ENCODE data around the gene TGIF1. TPM values are rescaled to one million over a fixed set of nuclear protein-coding genes. Genes with fewer than 3 reads are reported as not detected.

TGIF1 gene
- polyA plus RNA-seq (2013, experiment 1 of 2) = 69.8 TPM
- polyA plus RNA-seq (2013, experiment 2 of 2) = 65.2 TPM

DNA sequence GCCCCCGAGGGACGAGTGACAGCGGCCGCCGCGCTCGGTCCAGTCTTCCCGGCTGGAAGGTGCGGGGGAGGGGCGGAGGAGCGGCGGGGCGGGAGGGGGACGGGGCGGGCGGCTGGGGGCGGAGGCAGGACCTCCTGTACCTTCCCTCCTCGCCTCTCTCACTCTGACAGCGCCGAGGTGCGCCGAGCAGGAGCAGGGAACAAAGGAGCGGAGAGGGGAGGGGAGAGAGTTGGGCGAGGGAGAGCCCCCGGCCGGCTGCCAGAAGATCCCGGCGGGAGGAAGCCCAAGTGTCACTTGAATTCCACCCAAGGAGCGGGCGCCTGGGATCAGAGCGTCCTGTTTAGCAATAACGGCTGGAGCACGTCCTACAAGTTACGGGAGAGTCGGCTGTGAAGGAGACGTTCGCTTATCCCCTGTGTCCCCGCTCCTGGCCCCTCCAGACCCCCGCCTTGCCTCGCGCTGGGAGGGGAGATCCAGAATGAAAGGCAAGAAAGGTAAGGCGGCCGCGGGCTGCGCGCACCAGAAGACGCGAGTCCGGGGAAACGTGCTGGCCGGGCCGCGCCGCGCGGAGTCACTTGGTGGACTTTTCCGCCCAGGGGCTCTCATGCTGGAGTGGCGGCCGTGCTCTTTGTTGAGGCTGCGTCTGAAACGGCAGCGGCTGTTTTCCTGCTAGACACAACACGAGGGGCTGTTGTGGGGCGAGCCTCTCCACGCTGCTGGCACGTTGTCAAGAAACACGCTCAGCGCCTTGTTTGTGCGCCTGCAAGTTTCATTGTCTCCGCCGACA is at the start of gene TGIF1:
TSS of gene TGIF1 (plus strand) at position 161 of the 787 bp plus-strand sequence. CDS start at position 479, 318 bp downstream.
- peak within 1 kb of the TSS; percentile 52 to 95 for H2BK12ac ChIP-seq (ENCODE audit: low read length in 2 of 2)
- H3K27ac ChIP-seq (ENCODE audit: low read length, poor library complexity, severe bottlenecking) = peak within 1 kb of the TSS; percentile 97
- H3K79me1 ChIP-seq (replicated peaks; ENCODE audit: low read length, poor library complexity, severe bottlenecking) = peaks cover 2% of the 10 kb centered on the region
- under 1% methylated on average over 49 of the region's 71 CpGs for WGBS
- no peaks in the 10 kb centered on the region for H3K9me3 ChIP-seq (ENCODE audit: control insufficient read depth, low read length)
- H3K4me3 ChIP-seq (ENCODE audit: insufficient read depth in 1 of 2, low read depth in 1 of 2, low read length in 2 of 2) = peak within 1 kb of the TSS; percentile 91 to 96
- H3K36me3 ChIP-seq (ENCODE audit: control insufficient read depth in 1 of 2, insufficient read depth in 2 of 2, low read depth in 1 of 2, low read length in 2 of 2) = no peaks in the 10 kb centered on the region
- H3K14ac ChIP-seq (ENCODE audit: low read length in 2 of 2) = peak within 1 kb of the TSS; percentile 29 to 83
- peak; percentile 86 for DNase-seq
- H2BK15ac ChIP-seq (ENCODE audit: low read depth, poor library complexity, severe bottlenecking) = peak within 1 kb of the TSS; percentile 75
- peak within 1 kb of the TSS; percentile 97 for H4K91ac ChIP-seq (ENCODE audit: low read length)
- peak within 1 kb of the TSS; percentile 89 to 96 for H3K18ac ChIP-seq (ENCODE audit: low read depth in 1 of 2, low read length in 2 of 2)
- H3K9ac ChIP-seq (ENCODE audit: low read length) = peak within 1 kb of the TSS; percentile 100
- H2BK120ac ChIP-seq (ENCODE audit: low read depth, low read length) = peak within 1 kb of the TSS; percentile 90
- peak within 1 kb of the TSS; percentile 12 for H2AK5ac ChIP-seq (ENCODE audit: low read length, severe bottlenecking)
- H3K27me3 ChIP-seq (ENCODE audit: control insufficient read depth in 1 of 2, insufficient read depth in 1 of 2, low read length in 2 of 2) = no peaks in the 10 kb centered on the region
- H2AFZ ChIP-seq (ENCODE audit: low read depth, low read length) = no peak within 1 kb of the TSS
- H4K8ac ChIP-seq (ENCODE audit: low read length) = peak within 1 kb of the TSS; percentile 83
- H3K23ac ChIP-seq (ENCODE audit: low read length in 2 of 2) = peak within 1 kb of the TSS; percentile 31 to 74
- no peaks in the 10 kb centered on the region for H3K4me1 ChIP-seq (ENCODE audit: control insufficient read depth, insufficient read depth, low read depth, low read length)
- H3K4ac ChIP-seq (ENCODE audit: low read depth in 1 of 2, low read length in 2 of 2) = peak within 1 kb of the TSS; percentile 89 to 90
- H3K4me2 ChIP-seq (ENCODE audit: low read length, poor library complexity, severe bottlenecking) = peak within 1 kb of the TSS; percentile 82
- peak within 1 kb of the TSS; percentile 62 for H2BK5ac ChIP-seq (ENCODE audit: low read depth, low read length, poor library complexity, severe bottlenecking)

DNA sequence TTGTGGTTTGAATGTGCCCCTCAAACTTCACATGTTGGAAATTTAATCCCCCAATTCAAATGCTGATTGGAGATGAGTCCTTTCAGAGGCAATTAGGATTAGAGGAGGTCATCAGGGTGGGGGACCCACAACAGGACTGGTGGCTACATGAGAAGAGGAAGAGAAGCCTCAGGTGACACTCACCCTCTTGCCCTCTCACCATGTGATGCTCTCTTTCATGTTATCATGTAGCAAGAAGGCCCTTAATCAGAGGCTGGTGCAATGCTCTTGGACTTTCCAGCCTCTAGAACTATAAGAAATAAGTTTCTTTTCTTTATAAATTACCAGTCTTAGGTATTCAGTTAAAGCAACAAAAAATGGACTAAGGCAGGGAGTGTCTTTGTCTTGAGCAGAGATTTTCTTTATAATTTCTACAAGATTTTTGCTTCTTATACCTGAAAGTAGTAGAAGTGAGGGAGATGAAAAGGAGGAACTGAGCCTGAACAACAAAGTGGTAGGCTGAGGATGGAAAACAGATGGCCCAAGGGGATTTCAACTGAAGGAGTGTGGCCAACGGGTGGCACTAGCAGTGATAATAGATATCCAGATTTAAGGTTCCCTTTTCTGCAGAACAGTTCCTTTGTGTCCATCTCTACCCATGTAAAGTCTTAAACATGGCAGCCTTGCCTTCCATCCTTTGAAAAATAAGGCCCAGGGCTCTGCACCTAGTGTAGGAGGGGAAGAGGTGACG is 49.2 kb upstream of the TGIF1 start:
- Histone ChIP-seq H3K4me3 (ENCODE audit: insufficient read depth in 1 of 2, low read depth in 1 of 2, low read length in 2 of 2) (no peak overlapping the region), H2AK5ac (ENCODE audit: low read length, severe bottlenecking) (no peak overlapping the region), H3K4me2 (ENCODE audit: low read length, poor library complexity, severe bottlenecking) (no peak overlapping the region), H2AFZ (ENCODE audit: low read depth, low read length) (no peak overlapping the region), H3K27ac (ENCODE audit: low read length, poor library complexity, severe bottlenecking) (no peak overlapping the region), H3K18ac (ENCODE audit: low read depth in 1 of 2, low read length in 2 of 2) (no peak overlapping the region), H3K9me3 (ENCODE audit: control insufficient read depth, low read length) (peaks cover 9% of the 10 kb centered on the region), H3K9ac (ENCODE audit: low read length) (no peak overlapping the region), H3K4ac (ENCODE audit: low read depth in 1 of 2, low read length in 2 of 2) (no peak overlapping the region), H3K14ac (ENCODE audit: low read length in 2 of 2) (no peak overlapping the region), H3K4me1 (ENCODE audit: control insufficient read depth, insufficient read depth, low read depth, low read length) (no peaks in the 10 kb centered on the region), H4K91ac (ENCODE audit: low read length) (no peak overlapping the region), H3K79me1 (replicated peaks; ENCODE audit: low read length, poor library complexity, severe bottlenecking) (no peaks in the 10 kb centered on the region), H2BK15ac (ENCODE audit: low read depth, poor library complexity, severe bottlenecking) (no peak overlapping the region), H2BK5ac (ENCODE audit: low read depth, low read length, poor library complexity, severe bottlenecking) (no peak overlapping the region), H3K36me3 (ENCODE audit: control insufficient read depth in 1 of 2, insufficient read depth in 2 of 2, low read depth in 1 of 2, low read length in 2 of 2) (no peaks in the 10 kb centered on the region), H2BK120ac (ENCODE audit: low read depth, low read length) (no peak overlapping the region), H4K8ac (ENCODE audit: low read length) (no peak overlapping the region), H3K23ac (ENCODE audit: low read length in 2 of 2) (no peak overlapping the region), H2BK12ac (ENCODE audit: low read length in 2 of 2) (no peak overlapping the region), H3K27me3 (ENCODE audit: control insufficient read depth in 1 of 2, insufficient read depth in 1 of 2, low read length in 2 of 2) (no peaks in the 10 kb centered on the region)
- 88% methylated on average over 2 of the region's 2 CpGs for WGBS
- DNase-seq = no peak

DNA sequence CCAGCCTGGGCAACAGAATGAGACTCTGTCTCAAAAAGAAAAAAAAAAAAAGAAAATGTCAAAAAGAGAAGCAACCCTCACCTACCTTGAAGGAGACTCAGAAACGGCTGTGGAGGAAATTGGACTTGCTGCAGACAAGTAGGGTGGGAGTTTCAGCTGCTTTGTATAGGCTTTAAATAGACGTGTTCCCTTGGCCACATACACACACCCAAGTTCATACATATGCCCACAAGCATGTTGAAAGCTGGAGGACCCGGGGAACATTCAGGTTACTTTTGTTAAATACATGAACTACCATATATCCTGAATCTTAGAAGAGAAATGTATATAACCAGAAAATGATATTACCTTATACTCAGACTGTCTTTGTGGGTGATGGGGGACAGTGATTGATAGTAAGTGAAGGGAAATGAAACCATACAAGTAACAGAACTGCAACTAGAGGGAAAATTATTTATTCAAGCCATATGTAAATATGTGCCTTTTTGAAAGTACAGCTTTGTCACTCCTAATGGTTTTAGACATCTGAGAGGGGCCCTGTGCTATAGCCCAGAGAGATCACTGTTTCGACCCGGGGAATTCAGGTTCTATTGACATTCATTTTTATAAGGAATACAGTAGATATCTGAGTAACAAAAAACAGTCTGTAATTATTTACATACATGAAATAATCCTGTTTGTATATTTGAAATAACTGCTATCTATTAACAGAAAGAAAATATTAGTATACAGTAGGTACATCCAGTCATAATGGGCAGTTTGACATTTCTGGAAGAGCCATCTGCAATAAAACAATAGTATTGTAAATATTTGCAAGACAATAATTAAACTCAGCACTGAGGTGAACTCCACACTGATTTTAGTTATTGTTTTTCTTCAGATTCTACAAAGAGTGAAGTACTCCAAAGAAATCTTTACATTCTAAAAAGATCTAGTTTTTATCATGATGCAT is 48.0 kb upstream of the TGIF1 start:
- Histone ChIP-seq H2BK12ac (ENCODE audit: low read length in 2 of 2) (no peak overlapping the region), H3K9ac (ENCODE audit: low read length) (peak overlapping the region; percentile 13), H3K18ac (ENCODE audit: low read depth in 1 of 2, low read length in 2 of 2) (no peak overlapping the region), H3K4me2 (ENCODE audit: low read length, poor library complexity, severe bottlenecking) (no peak overlapping the region), H3K27me3 (ENCODE audit: control insufficient read depth in 1 of 2, insufficient read depth in 1 of 2, low read length in 2 of 2) (no peaks in the 10 kb centered on the region), H4K8ac (ENCODE audit: low read length) (no peak overlapping the region), H2BK15ac (ENCODE audit: low read depth, poor library complexity, severe bottlenecking) (no peak overlapping the region), H3K27ac (ENCODE audit: low read length, poor library complexity, severe bottlenecking) (no peak overlapping the region), H3K4ac (ENCODE audit: low read depth in 1 of 2, low read length in 2 of 2) (no peak overlapping the region), H3K4me1 (ENCODE audit: control insufficient read depth, insufficient read depth, low read depth, low read length) (no peaks in the 10 kb centered on the region), H2BK5ac (ENCODE audit: low read depth, low read length, poor library complexity, severe bottlenecking) (no peak overlapping the region), H2AK5ac (ENCODE audit: low read length, severe bottlenecking) (no peak overlapping the region), H3K4me3 (ENCODE audit: insufficient read depth in 1 of 2, low read depth in 1 of 2, low read length in 2 of 2) (no peak overlapping the region), H3K14ac (ENCODE audit: low read length in 2 of 2) (no peak overlapping the region), H3K23ac (ENCODE audit: low read length in 2 of 2) (no peak overlapping the region), H2AFZ (ENCODE audit: low read depth, low read length) (no peak overlapping the region), H3K36me3 (ENCODE audit: control insufficient read depth in 1 of 2, insufficient read depth in 2 of 2, low read depth in 1 of 2, low read length in 2 of 2) (no peaks in the 10 kb centered on the region), H3K79me1 (replicated peaks; ENCODE audit: low read length, poor library complexity, severe bottlenecking) (no peaks in the 10 kb centered on the region), H2BK120ac (ENCODE audit: low read depth, low read length) (no peak overlapping the region), H4K91ac (ENCODE audit: low read length) (no peak overlapping the region), H3K9me3 (ENCODE audit: control insufficient read depth, low read length) (peaks cover 9% of the 10 kb centered on the region)
- no peak for DNase-seq
- WGBS = 83% methylated on average over 1 of the region's 5 CpGs
